ENCODE results near the gene CXCR3. TPM values are rescaled to one million over a fixed set of nuclear protein-coding genes. Genes with fewer than 3 reads are reported as not detected.

The CXCR3 gene
- total and polyA plus RNA-seq, 9 donors, result 0.08 to 0.34 (median 0.18) TPM; not detected in 3

DNA sequence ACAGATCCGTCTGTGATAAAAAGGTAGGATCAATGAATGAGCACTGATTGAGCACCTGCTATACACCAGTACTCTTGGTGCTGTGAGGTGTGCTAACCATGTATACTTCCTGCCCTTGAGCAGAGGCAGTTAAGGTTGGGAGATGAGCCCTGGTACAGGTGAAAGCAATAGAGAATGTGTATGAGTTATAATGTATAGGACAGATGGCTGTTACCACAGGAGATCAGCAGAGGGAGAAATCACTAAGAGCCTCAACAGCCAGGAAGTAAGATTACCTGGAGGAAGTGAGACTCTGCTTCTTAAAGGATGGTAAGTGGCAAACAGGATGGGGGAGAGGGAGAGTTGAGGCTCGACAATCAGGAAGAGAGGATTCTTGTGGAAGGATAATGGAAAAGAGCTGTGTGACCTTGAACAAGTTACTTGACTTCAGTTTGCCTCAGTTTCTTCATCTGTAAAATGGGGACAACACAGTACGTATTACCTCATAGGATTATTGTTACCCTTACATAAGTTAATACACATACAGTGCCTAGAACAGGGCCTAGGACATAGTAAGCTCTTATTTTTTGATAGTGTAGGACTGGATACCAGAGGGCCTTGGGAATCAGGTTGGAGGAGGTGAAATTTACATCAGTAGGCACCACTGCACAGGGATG, 9.1 kb downstream of the CXCR3 start:
- Histone ChIP-seq H3K27me3 (no peaks in the 10 kb centered on the region), H3K4me3 (no peak overlapping the region), H3K4me1 (ENCODE audit: insufficient read depth) (no peaks in the 10 kb centered on the region), H3K36me3 (no peaks in the 10 kb centered on the region), H3K27ac (no peak overlapping the region), H3K9me3 (no peaks in the 10 kb centered on the region)
- intact Hi-C loops (cut with DNase I), result no loop called here
- WGBS, 3 donors, result 76 to 83% (median 80%) methylated on average over 3 of the region's 3 CpGs
- no peak for DNase-seq
- TF ChIP-seq CTCF (IDR thresholded peaks at IDR 0.05), result no peak
- TF ChIP-seq POLR2A (IDR thresholded peaks at IDR 0.05), result no peak
- TF ChIP-seq EP300 (IDR thresholded peaks at IDR 0.05), result no peak

- no peak for DNase-seq
- Histone ChIP-seq H3K27ac (no peak overlapping the region), H3K27me3 (no peaks in the 10 kb centered on the region), H3K36me3 (no peaks in the 10 kb centered on the region), H3K4me1 (ENCODE audit: insufficient read depth) (no peaks in the 10 kb centered on the region), H3K4me3 (no peak overlapping the region), H3K9me3 (no peaks in the 10 kb centered on the region)
- intact Hi-C loops (cut with DNase I), result no loop called here
- TF ChIP-seq POLR2A (IDR thresholded peaks at IDR 0.05), result no peak
- no peak for TF ChIP-seq CTCF (IDR thresholded peaks at IDR 0.05)
- no peak for TF ChIP-seq EP300 (IDR thresholded peaks at IDR 0.05)
- WGBS, 3 donors, result 67 to 82% (median 82%) methylated on average over 2 of the region's 2 CpGs
Observed at GRCh38 chrX:71607488-71607887, 10.8 kb downstream of the CXCR3 start.

DNA sequence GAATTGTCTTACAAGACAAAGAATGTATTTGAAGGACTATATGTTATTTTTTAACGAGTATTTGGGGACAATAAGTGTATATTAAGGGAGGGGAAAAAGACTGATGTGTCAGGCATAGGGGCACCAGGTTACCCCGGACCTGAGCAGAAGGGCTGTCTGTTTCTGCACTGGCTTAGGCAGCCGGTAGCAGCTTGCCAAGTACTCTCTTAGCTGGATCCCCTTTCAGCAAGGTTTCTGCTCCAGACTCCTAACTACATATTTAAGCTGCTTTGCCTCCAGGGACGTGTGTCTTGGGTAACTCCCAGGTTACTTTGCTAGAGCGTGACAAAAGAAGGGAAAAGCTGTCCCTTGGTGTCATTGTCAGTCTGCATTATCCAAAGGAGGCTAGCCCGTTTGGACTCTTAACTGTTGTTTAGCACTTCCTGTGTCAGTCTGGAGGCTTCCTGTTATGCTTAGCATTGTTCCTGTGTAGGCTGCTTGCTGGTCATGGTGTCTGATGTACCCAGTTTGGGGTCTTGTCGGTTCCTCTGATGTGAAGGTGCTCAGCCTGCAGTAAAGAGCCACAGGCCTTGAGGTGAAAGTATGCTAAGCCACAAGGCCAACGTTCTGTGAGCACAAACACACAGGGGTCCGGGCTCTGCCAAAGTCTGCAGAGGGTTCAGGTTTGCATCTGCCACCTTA, 11.6 kb downstream of the CXCR3 start:
- Histone ChIP-seq H3K9me3 (no peaks in the 10 kb centered on the region), H3K27ac (no peak overlapping the region), H3K4me3 (no peak overlapping the region), H3K27me3 (no peaks in the 10 kb centered on the region), H3K4me1 (ENCODE audit: insufficient read depth) (no peaks in the 10 kb centered on the region), H3K36me3 (no peaks in the 10 kb centered on the region)
- DNase-seq, result no peak
- 58 to 62% (median 62%) methylated on average over 9 of the region's 9 CpGs for WGBS, 3 donors
- intact Hi-C loops (cut with DNase I), result no loop called here
- TF ChIP-seq POLR2A (IDR thresholded peaks at IDR 0.05) (no peak), CTCF (IDR thresholded peaks at IDR 0.05) (no peak), EP300 (IDR thresholded peaks at IDR 0.05) (no peak)

GRCh38 chrX:71604796-71605568, 13.3 kb downstream of the CXCR3 start:
- DNase-seq, result no peak
- TF ChIP-seq EP300 (IDR thresholded peaks at IDR 0.05) (no peak), CTCF (IDR thresholded peaks at IDR 0.05) (no peak), POLR2A (IDR thresholded peaks at IDR 0.05) (no peak)
- no peak overlapping the region for H3K4me3 ChIP-seq
- H3K9me3 ChIP-seq, result no peaks in the 10 kb centered on the region
- no peaks in the 10 kb centered on the region for H3K36me3 ChIP-seq
- H3K27ac ChIP-seq, result no peak overlapping the region
- intact Hi-C loops (cut with DNase I), result no loop called here
- WGBS, 3 donors, result 74 to 80% (median 79%) methylated on average over 8 of the region's 8 CpGs
- no peaks in the 10 kb centered on the region for H3K27me3 ChIP-seq
- H3K4me1 ChIP-seq (ENCODE audit: insufficient read depth), result no peaks in the 10 kb centered on the region

Measured in ovary (tissue), 9 donors.